Stimulated activated CD4-positive, alpha-beta T cell treated with anti-CD3 and anti-CD28 coated beads, Interleukin-4, amount 100 ng/mL, for 24 hours (primary cell): ENCODE results near the gene PLCD3.
A peak's percentile ranks its signal among the peaks of the same experiment; 100 is the strongest.

ENCODE experiments used
- DNase-seq: peaks from one replicate; pipeline ENCODE4 v3.0.0-alpha.2; 2020

PLCD3 gene

GRCh38 chr17:45132320-45132571 lies at the start of gene PLCD3:
PLCD3 (minus strand) TSS chr17:45132515; CDS start chr17:45132410, 105 bp downstream.
- no peak for DNase-seq

- DNase-seq = no peak
These were observed 45.2 kb upstream of the PLCD3 start for GRCh38 chr17:45177563-45177962.

- DNase-seq = no peak
These were observed 43.4 kb upstream of the PLCD3 start for GRCh38 chr17:45175759-45176115.

- DNase-seq = peak; percentile 58
These were observed 40.4 kb upstream of the PLCD3 start for GRCh38 chr17:45172541-45173286.

GRCh38 chr17:45172232-45172540 lies 39.9 kb upstream of the PLCD3 start:
- no peak for DNase-seq

GRCh38 chr17:45171338-45172231 lies 39.3 kb upstream of the PLCD3 start:
- DNase-seq = no peak

GRCh38 chr17:45170931-45171337 lies 38.6 kb upstream of the PLCD3 start:
- DNase-seq = no peak

GRCh38 chr17:45170280-45170930 lies 38.1 kb upstream of the PLCD3 start:
- DNase-seq = no peak

- no peak for DNase-seq
These were observed 36.9 kb upstream of the PLCD3 start for GRCh38 chr17:45168991-45169752.

- DNase-seq = no peak
These were observed 32.5 kb upstream of the PLCD3 start for GRCh38 chr17:45164734-45165269.

GRCh38 chr17:45162025-45162687 lies 29.8 kb upstream of the PLCD3 start:
- DNase-seq = no peak

- peak; percentile 99 for DNase-seq
These were observed 29.1 kb upstream of the PLCD3 start, which contains the start of gene HEXIM2 for GRCh38 chr17:45161288-45162024. HEXIM2 (plus strand) TSS chr17:45161875; CDS start chr17:45162794, 919 bp downstream.

GRCh38 chr17:45160447-45161287 lies 28.4 kb upstream of the PLCD3 start:
- peak; percentile 66 for DNase-seq

GRCh38 chr17:45156242-45156641 lies 23.9 kb upstream of the PLCD3 start:
- no peak for DNase-seq

- DNase-seq = no peak
These were observed 23.2 kb upstream of the PLCD3 start for GRCh38 chr17:45155483-45155882.

GRCh38 chr17:45155029-45155428 lies 22.7 kb upstream of the PLCD3 start:
- peak; percentile 22 for DNase-seq

- DNase-seq = no peak
These were observed 18.8 kb upstream of the PLCD3 start for GRCh38 chr17:45150911-45151809.

GRCh38 chr17:45149669-45150664 lies 17.7 kb upstream of the PLCD3 start:
- peak; percentile 56 for DNase-seq
